Heart right ventricle (tissue), 16 donors: ENCODE measurements around the gene LRRC7. TPM values are rescaled to one million over a fixed set of nuclear protein-coding genes. Genes with fewer than 3 reads are reported as not detected.

ENCODE experiments used
- ATAC-seq, 8 donors: fragments of 200-7000 bp; cut with Tn5 transposase; one replicate each; pipeline ENCODE4 v1.9.1; 2020; ENCODE audit warnings: mild to moderate bottlenecking in 8 of 8, moderate library complexity in 8 of 8, moderate number of reproducible peaks in 1 of 8
- DNase-seq, 2 donors: peaks; one replicate each; pipeline ENCODE4 v3.0.0-alpha.2; 2020
- H3K27ac ChIP-seq, 10 donors: fragments of 200-600 bp; sonication (generic) in 2 of 10; one replicate each; pipeline versions ENCODE4 v1.5.0 to v1.8.0; 2020 to 2022; ENCODE audit warnings: mild to moderate bottlenecking in 3 of 10
- H3K27me3 ChIP-seq, 7 donors: fragments of 200-600 bp; one replicate each; pipeline ENCODE4 v1.8.0; 2021 to 2022; ENCODE audit warnings: mild to moderate bottlenecking in 2 of 7
- H3K36me3 ChIP-seq, 9 donors: fragments of 200-600 bp; sonication (generic) in 1 of 9; one replicate each; pipeline versions ENCODE4 v1.5.0 to v1.8.0; 2020 to 2022; ENCODE audit warnings: mild to moderate bottlenecking in 2 of 9
- H3K4me1 ChIP-seq, 9 donors: fragments of 200-600 bp; sonication (generic) in 1 of 9; one replicate each; pipeline versions ENCODE4 v1.5.0 to v1.8.0; 2020 to 2022; ENCODE audit warnings: mild to moderate bottlenecking in 4 of 9
- H3K4me3 ChIP-seq, 10 donors: fragments of 200-600 bp; sonication (generic) in 2 of 10; one replicate each; pipeline versions ENCODE4 v1.5.0 to v1.8.0; 2020 to 2022; ENCODE audit warnings: mild to moderate bottlenecking in 7 of 10, moderate library complexity in 2 of 10
- H3K9me3 ChIP-seq, 11 donors: fragments of 200-600 bp in 10 of 11; sonication (generic) in 2 of 11; one replicate each; pipeline versions ENCODE4 v1.5.0 to v1.8.0; 2013 to 2022; ENCODE audit warnings: mild to moderate bottlenecking in 2 of 11, control low read depth in 1 of 11, moderate library complexity in 1 of 11
- CTCF ChIP-seq, 9 donors: fragments of 200-600 bp; sonication (generic) in 2 of 9; IDR thresholded peaks; one replicate each; pipeline versions ENCODE4 v1.5.0 to v1.8.0; 2021 to 2022; ENCODE audit warnings: antibody characterized with exemption in 9 of 9, mild to moderate bottlenecking in 5 of 9, moderate library complexity in 1 of 9
- WGBS, 2 donors: extraction: QIAGEN DNeasy Blood & Tissue Kit; methylation state at CpG; one replicate each; pipeline ENCODE4 v1.1.7; 2013; ENCODE audit warnings: inconsistent platforms in 1 of 2; 5-methylcytosine and 5-hydroxymethylcytosine counted together
- intact Hi-C, 10 donors: fragments of 100-400 bp; cut with DNase I; formaldehyde crosslinking; loops; one replicate each; pipeline versions ENCODE4 v1.11.1 to v1.14.2; 2022
- polyA plus RNA-seq, 2 donors: library from polyadenylated mRNA; stranded (reverse); fragments of 200-250 nt; gene quantifications; one replicate each; pipeline ENCODE4 v1.2.3, GENCODE V29; 2013
- total RNA-seq, 10 donors: library from RNA; stranded (reverse); fragmentation: NEBNext Ultra II Directional in 3 of 10; extraction: Animal tissue kit (Norgen Biotek cat#: 25700) in 3 of 10; gene quantifications; one replicate each; pipeline versions ENCODE4 v1.2.1 to v1.2.4, GENCODE V29; 2021 to 2023
- donor health status: Arrhythmogenic right ventricular cardiomyopathy.
- donor health status: ischemic (EF 13 %, LVEDD 7.1; RV severe dilation, severe dysfunction).
- donor health status: healthy with polysubstance abuse.
- donor health status: DM: no; HTN: yes; CAD: no.
- donor health status: DM: no; HTN: no; CAD: no.
- donor health status: ischemic (EF 25% LVEDD 6.9; RV normal size, moderate dysfunction).
- donor health status: ischemic (EF 25% LVEDD 5.7; RV mildly dilated, moderate dysfunction).
- donor health status: healthy.
- donor health status: DM: yes; HTN: yes; CAD: no.
- donor health status: Ischemic cardiomyopathy.
- donor health status: ischemic (EF 35%, LVEDD 5.7; RV mildly dilated, moderate dysfunction).
- donor health status: nonischemic (EF 11% LVEDD 7.7; RV severe dilation, severe dysfunction).
- donor health status: DM: yes; HTN: yes; CAD: no.
- donor health status: PGD.
- donor health status: ischemic (EF 29% LVEDD 5.4; RV normal size, mild dysfunction).
- donor health status: nonischemic (EF 23%, LVEDD 6.1; RV moderate dilation, normal function).

Gene LRRC7
- total and polyA plus RNA-seq, 12 donors = 0.03 to 2.1 (median 0.59) TPM

- 57 to 67% methylated on average over 1 of the region's 1 CpG for WGBS, 2 donors
- no peak for ATAC-seq
- DNase-seq = no peak
- Histone ChIP-seq H3K4me3 (no peak overlapping the region), H3K36me3 (no peaks in the 10 kb centered on the region), H3K9me3 (peaks cover 0 to 17% (median 0%) of the 10 kb centered on the region in 11 donors), H3K27ac (no peak overlapping the region), H3K4me1 (no peaks in the 10 kb centered on the region), H3K27me3 (no peaks in the 10 kb centered on the region)
- intact Hi-C loops = no loop called here
- TF ChIP-seq CTCF (IDR thresholded peaks at IDR 0.05) = no peak
Measured at GRCh38 chr1:69661686-69662085, 94.0 kb downstream of the LRRC7 start.

GRCh38 chr1:69662321-69662720, 94.6 kb downstream of the LRRC7 start:
- no peaks in the 10 kb centered on the region for H3K36me3 ChIP-seq
- peaks cover 0 to 18% (median 0%) of the 10 kb centered on the region in 11 donors for H3K9me3 ChIP-seq
- H3K27ac ChIP-seq = no peak overlapping the region
- no peaks in the 10 kb centered on the region for H3K4me1 ChIP-seq
- no peak for ATAC-seq
- H3K4me3 ChIP-seq = no peak overlapping the region
- intact Hi-C loops = no loop called here
- TF ChIP-seq CTCF (IDR thresholded peaks at IDR 0.05) = no peak
- WGBS, 2 donors = 89 to 90% methylated on average over 2 of the region's 2 CpGs
- H3K27me3 ChIP-seq = no peaks in the 10 kb centered on the region
- DNase-seq = no peak

GRCh38 chr1:69671363-69672010, 103.8 kb downstream of the LRRC7 start:
- no peak for TF ChIP-seq CTCF (IDR thresholded peaks at IDR 0.05)
- no peak for ATAC-seq
- Histone ChIP-seq H3K27ac (no peak overlapping the region), H3K27me3 (no peaks in the 10 kb centered on the region), H3K4me3 (no peak overlapping the region), H3K36me3 (no peaks in the 10 kb centered on the region), H3K9me3 (peaks cover 0 to 6% (median 0%) of the 10 kb centered on the region in 11 donors), H3K4me1 (no peaks in the 10 kb centered on the region)
- DNase-seq = no peak
- intact Hi-C loops = no loop called here
- 78 to 81% methylated on average over 7 of the region's 7 CpGs for WGBS, 2 donors

GRCh38 chr1:69673321-69673720, 105.6 kb downstream of the LRRC7 start:
- Histone ChIP-seq H3K4me1 (no peaks in the 10 kb centered on the region), H3K27ac (no peak overlapping the region), H3K9me3 (no peaks in the 10 kb centered on the region), H3K4me3 (no peak overlapping the region), H3K36me3 (no peaks in the 10 kb centered on the region), H3K27me3 (no peaks in the 10 kb centered on the region)
- no peak for TF ChIP-seq CTCF (IDR thresholded peaks at IDR 0.05)
- no peak for ATAC-seq
- no peak for DNase-seq
- 49 to 54% methylated on average over 1 of the region's 1 CpG for whole genome bisulfite sequencing, 2 donors
- intact Hi-C loops = no loop called here
